Measurements from ENCODE around the gene CABLES1.

CABLES1 gene

DNA sequence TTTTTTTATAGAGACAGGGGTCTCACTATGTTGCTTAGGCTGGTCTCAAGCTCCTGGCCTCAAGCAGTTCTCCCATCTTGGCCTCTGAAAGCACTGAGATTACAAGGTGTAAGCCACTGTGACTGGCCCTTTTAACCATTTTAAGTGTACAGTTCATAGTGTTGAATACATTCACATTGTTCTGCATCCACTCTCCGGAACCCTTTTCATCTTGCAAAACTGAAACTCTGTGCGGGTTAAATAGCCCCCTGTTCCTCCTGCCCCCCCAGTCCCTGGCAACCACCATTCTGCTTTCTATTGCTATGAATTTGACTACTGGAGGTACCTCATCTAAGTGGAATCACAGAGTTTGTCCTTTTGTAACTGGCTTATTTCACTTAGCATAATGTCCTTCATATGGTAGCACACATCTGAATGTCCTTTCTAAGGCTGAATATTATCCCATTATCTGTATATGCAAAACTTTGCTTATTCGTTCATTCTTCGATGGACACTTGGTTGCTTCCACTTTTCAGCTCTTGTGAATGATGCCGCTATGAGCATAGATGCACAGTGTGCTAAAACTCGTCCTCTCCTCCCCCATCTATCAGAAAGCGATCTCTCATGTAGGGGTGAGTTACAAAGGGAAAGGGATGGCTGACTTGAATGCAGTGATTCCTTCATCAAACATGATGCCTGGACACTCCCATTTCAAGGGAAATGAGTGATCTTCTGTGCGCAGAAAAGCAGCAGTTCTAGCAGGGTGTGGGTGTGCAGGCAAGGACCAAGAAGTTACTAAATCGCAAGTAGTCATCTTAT is 30.2 kb downstream of the CABLES1 start:
- DNase-seq (ENCODE audit: low read depth): no peak

DNA sequence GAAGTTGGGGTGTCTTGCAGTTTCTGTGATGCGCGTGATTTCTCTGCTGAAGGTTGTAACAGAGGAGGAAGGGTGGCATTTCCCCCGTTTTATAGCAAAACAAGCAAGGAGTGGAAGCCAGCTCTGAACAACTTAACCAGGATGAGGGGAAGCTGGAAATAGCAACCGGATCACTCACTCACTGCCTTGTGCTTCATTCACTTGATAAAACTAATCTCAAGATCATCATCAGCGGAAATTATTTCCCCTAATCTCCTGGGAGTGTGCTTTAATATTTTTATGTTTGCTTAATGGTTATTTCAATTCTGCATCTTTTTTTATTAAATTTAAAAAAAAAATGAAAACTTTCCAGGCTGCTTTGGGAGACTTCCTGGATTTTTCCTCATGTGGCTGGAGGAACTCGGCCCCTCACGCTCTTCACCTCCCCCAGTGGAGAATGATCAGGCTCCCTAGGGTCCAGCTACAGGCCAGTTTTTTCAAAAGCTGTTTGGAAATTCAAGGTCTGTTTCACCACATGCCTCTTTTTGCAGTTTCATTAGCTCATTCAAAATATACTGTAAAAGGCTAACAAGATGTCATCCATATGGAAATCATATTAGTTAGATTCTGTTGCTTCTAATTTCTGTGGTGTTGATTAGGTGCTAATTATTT is 31.7 kb downstream of the CABLES1 start:
- DNase-seq (ENCODE audit: low read depth): no peak

DNA sequence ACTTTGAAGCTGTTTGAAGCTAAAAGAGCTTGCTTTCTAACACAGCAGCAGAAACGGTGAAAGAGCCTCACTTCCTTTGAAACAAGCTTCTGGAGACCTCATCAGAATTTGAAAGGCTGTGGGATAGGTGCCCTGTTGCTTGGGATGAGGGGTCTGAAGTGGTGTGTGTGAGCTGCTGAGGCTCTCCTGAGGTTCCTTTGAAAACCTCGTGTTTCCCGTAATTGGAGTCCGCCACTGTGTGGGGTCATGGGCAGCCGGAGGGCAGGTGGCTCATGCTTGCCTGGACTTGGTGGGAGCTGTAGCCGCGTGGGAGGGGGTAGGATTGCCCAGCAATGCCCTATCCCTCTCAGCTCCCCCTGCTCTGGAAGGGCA is 34.4 kb downstream of the CABLES1 start:
- DNase-seq (ENCODE audit: low read depth): no peak

DNA sequence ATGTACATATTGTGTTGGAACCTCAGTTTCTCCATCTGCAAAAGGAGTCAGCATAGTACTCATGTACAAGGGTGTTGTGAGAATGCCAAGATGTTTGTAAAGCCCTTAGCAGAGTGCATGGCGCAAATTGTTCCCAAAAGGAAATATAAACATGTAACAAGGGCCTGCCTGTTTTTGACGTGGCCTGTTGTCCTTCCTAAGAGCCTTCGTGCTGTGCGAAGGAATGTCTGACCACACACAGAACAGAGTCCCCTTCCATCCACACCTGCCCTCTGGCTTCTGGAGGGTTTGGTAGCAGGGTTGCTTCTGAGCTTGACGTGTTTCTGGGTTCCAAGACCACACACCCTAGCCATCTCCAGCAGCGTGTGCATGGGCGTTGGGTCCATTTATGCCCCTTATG is 34.9 kb downstream of the CABLES1 start:
- no peak for DNase-seq (ENCODE audit: low read depth)

DNA sequence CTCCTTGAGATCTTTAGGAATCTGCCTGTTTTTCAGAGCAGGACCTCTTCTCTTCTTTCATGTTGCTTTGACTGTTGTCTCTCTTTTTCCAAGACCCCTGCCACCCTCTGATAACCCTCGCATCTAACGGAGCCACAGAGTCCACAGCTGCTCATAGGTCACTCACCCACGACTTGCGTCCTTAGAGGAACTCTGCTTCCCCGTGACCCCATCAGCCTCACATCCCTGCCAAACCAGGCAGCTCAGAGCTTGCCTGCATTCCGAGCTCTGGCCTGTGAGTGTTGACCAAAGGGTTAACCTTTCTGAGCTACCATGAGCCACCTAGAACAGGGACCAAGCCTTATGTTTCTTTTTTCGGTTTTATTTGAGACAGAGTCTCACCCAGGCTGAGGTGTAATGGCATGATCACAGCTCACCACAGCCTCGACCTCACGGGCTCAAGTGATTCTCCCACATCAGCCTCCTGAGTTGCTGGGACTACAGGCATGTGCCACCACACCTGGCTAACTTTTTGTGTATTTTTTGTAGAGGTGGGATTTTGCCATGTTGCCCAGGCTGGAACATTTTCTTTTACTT is 36.4 kb downstream of the CABLES1 start:
- no peak for DNase-seq (ENCODE audit: low read depth)

DNA sequence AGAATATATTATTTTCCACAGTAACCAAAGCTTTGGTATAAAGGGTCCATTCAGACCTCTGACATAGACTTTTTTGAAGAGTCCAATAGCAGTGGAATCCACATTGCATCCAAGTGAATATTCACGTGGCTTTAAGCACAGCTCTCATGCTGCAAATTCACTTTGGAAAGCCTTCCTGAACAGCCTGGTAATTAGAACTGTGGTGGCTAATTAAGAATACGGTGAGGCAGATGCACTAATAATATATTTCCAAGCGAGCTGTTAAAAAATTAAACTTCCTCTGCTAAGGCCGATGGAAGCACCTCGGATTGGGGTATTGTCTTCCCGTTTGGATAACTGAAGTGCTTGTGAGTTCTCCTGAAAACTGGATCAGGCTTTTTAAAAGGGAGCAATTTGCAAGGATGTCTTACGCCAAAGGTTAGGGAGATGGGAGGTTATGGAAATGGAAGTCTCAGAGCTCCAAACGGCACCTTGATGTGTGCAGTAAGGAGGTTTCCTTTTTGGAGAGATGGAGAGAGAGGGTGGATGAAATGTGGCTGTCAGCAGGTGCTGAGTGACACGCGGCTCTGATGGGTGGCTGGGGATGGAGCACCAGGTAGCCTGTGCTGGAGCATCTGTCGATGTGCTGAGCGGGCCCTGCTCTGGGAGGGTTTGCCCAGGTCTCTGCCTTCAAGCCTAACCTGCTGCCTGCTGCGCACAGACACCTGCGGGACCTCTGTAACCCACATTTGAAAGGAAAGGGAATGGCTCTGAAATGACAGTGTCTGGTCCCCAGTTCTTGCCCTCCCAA is 37.5 kb downstream of the CABLES1 start:
- DNase-seq (ENCODE audit: low read depth): no peak

DNA sequence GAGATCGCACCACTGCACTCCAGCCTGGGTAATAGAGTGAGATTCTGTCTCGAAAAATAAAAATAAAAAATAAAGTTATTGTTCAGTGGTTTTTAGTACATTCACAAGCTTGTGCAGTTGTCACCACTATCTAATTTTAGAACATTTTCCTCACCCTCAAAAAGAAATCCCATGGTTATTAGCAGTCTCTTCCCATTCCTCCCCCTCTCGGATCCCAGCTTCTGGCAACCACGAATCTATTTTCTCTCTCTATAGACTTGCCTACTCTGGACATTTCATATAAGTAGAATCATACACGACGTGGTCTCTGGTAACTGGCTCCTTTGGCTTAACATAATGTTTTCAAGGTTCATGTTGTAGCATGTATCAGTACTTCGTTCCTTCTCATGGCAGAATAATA is 38.6 kb downstream of the CABLES1 start:
- DNase-seq (ENCODE audit: low read depth): no peak

DNA sequence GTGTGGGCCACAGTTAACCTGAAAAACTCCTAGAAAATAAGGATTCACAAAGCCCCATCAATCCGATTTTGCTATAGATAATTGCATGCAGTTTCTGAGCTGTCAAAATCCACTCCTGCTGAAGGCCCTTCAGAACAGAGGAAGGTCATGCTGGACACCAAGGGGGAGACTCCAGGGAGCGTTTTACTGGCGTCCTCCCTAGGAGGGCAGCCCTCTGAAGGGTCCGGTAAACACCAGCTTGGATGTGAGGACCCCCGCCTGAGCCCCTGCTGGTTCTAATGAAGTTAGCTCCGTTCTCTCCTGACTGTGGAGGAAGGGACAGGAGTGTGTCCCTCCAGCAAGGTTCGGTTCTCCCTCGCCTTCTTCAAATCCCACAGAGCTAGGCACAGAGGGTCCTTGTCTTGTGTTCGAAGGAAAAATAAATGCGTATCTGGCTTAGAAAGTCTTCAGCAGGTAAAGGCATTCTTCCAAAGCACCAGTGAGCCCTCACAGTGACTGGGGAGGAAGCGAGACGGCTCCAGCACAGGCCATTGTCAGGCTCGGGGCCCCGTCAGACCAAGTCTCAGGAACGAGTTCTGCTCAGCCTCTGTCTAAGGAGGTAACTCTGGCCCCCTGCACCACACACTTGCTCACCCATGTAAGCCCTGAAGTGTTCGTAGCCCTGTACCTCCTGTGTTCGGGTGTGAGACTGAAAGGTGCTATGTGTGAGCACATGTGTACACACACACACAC is 41.6 kb downstream of the CABLES1 start:
- DNase-seq (ENCODE audit: low read depth): no peak

DNA sequence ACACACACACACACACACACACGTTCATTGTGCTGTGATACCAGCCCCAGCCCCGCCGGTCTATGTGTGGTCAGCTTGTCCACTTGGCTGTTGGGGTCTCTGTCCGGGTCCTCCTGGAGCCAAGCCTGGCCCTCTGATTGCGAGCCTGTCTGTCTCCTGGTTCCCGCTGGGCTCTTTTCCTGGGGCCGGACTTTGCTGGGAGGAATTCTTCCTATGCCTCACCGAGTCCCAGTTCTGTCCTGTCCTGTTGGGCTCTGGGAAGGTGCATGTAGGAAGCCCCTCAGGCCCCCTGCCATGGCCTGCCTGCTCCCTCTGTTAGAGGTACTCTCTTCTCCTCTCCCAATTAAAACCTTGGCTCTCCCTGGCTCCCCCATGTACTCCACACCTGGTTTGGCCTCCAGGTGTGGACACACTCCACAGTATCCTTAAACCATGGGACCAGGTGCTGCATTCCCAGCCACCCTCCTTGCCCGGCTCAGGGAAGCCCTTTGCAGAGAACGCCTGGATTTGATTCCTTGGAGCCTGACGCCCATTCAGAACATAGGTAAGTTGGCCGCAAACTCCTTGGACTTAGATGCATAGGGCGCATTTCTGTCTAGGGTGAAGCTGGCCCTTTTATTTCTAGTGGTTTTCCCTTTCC is 42.3 kb downstream of the CABLES1 start:
- no peak for DNase-seq (ENCODE audit: low read depth)

DNA sequence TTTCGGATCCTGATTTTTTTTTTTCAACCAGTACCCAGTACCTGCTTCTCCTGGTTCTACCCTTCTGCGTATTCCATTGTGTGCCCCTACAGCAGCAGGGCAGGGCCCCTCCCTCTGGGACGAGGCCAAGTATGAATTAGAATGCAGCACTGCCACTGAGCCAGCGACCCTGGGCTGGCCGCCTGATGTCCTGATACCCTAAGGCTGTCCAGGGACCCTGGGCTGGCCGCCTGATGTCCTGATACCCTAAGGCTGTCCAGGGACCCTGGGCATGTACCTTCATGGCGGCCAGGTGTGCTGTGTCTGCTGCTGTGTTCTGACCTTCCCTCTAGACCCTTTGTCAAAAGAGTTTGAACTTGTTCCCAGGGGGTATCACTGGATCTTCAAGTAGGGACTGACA is 42.9 kb downstream of the CABLES1 start:
- DNase-seq (ENCODE audit: low read depth): no peak

DNA sequence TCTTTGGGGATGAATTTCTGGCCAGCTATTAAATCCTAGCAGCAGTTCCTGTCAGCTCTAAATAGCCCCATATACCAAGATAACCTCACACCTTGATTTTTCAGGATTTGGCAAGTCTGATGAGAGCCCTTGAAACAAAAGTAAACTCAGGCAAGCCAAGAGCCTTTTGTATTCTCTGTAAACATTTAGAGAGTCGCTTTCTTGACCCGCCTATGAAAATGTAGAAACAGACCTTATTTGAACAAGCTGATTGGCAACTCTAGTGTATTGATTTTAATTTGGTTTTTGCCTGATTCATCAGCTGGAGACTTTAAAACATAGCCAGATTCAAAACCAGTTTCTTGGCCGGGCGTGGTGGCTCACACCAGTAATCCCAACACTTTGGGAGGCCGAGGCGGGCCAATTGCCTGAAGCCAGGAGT is 43.4 kb downstream of the CABLES1 start:
- DNase-seq (ENCODE audit: low read depth): no peak

DNA sequence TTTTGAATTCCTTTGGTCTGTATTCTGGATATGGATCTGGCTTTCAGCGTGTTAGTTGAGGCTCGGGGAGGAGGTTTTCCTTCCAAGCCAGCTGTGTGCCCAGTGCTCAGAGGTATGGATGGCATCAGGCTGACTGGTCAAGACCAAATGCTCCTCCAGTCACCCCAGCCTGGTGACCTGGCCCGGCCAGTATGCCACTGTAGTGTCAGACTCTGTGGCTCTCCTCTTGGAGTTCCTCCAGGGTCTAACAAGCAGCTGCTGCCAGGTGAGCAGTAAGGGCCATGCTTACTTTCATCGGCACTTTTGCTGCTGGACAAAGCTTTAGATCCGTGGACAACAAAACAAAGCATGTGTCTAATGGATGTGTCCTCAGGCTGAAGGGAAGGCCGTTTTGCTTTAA is 44.1 kb downstream of the CABLES1 start:
- DNase-seq (ENCODE audit: low read depth): no peak

DNA sequence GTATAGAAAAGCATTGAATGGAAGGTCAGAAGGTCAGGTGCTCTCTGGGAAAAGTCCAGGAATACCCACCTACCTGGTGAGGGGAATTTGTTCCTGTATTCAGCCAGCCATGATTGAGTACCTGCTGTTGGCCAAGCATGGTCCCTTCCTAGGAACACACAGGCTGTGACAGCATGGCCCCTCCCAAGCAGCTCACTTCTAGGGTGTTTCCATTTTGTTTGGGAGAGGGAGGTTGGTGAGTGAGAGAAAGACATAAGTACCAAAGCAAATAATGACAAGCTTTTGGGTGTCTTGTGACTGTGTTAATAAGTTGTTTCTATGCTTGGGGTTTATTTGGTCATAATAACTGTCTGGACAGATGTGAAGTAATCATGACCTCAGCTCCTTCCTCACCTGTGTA is 46.3 kb downstream of the CABLES1 start:
- DNase-seq (ENCODE audit: low read depth): no peak

DNA sequence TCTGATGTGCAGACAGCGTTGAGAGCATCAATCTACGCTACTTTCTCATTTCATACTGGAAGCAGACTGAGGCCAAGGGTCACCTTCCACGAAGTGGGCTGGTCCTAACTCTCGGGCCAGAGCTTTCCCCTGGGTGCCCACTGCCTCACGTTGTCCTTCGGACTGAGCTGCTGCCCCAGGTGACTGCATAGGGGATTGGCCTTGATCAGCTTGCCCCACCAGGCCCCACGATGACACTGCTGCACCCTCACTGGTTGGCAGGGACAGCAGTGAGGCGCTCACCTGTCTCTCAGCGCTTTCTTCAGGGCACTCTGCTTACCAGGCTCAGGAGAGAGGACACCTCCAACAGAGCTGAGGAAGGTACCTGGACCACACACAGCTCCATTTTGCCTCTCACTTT is 47.3 kb downstream of the CABLES1 start:
- no peak for DNase-seq (ENCODE audit: low read depth)

DNA sequence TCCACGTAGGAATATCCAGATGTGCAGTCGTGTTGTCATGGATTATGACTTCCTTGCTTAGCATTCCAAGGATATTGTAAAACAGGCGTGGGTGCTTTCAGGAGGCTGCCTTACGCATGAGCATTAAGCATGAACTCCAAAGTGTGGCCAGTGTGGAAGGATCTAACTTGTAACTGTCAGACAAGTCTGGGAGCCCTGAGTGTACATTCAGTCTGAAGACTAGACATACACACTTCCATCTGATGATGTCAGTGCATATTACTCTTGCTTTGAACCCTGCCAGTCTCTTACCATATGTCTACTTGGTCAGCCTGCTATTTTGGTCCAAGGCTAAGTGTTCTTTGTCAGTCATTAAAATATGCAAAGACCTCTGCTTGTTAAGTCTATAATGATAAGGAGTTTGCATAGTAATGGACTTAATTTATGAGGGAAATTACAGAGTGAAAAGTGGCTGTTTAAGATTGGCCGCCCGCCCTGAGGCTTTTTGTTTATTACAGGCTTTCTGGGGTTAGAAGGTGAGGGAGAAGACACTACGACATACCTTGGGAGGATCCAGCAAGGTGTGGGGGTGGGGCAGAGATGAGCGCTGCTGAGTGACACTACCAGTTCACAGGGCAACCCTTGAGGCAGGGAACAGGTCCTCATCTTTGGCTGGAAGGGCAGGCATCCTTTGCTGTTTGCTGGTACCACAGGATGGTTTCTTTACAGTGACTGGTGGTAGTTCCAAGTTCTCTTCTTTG is 48.3 kb downstream of the CABLES1 start:
- DNase-seq (ENCODE audit: low read depth): peak; percentile 90

DNA sequence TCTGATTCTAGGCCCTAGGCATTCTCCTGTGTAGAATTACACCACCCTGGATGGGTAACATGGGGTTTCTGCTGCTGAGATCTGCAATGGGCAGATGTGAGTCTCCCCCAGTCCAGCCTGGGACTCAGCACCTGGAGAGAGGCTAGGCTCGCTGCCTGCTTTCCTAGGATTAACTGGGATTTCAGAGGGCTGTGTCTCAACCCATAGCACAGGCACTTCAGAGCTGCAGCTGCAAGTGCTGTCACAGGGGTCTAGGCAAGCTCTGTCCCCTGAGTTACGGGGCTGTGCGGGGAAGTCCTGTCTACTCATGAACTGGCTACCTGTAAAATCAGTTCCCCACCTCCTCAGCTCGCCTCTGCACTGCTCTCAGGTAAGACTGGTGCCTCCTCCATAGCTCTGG is 51.5 kb downstream of the CABLES1 start:
- no peak for DNase-seq (ENCODE audit: low read depth)

DNA sequence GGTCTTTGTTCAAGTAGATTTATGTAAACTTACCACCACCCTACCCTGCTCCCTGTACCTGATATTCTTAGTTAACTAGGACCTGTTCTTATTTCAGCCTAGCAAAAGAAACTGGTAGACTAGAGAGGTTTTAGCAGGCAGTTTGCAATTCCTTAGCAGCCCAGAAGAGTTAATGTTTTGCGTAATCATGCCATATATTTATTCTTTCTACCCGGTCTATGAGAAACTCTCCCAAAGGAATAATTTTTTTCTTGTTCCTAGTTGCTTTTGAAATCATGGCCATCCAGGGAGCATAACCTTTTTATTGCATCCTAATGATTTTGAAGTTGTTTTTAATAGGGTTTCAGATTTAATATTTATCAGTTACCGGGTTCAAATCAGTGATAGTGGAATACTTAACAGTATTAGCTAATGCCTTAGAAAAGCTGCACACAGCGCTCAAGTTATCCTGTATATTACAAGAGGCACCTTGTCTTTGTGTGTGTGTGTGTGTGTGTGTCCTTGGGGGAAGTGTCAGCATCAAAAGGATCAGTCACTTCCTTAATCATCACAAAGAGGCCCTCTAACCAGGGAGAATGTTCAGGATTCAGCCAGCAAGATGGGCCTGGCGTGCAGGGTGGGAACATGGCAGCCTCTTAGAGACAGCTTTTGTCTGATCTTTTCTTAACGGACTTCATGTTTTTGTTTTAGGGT is 52.9 kb downstream of the CABLES1 start:
- DNase-seq (ENCODE audit: low read depth): no peak

DNA sequence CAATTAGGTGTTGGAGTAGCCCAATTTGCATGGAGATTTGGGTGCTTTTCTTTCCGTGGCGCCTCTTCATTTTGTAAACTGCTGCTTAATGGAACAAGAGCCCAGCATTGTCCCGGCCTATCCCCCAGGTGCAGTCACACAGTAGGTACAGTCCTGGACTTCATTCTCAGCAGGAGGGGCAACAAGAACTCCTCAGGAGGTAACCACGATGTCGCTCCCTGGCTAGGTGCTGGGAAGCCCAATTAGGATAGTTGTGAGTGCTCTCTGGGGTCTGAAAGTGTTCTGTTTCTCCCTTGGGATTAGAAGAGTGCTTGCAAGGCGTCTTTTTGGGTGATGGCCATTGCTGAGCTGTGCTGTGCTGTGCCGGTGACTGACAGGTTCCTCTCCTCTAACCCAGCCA is 53.8 kb downstream of the CABLES1 start:
- no peak for DNase-seq (ENCODE audit: low read depth)

DNA sequence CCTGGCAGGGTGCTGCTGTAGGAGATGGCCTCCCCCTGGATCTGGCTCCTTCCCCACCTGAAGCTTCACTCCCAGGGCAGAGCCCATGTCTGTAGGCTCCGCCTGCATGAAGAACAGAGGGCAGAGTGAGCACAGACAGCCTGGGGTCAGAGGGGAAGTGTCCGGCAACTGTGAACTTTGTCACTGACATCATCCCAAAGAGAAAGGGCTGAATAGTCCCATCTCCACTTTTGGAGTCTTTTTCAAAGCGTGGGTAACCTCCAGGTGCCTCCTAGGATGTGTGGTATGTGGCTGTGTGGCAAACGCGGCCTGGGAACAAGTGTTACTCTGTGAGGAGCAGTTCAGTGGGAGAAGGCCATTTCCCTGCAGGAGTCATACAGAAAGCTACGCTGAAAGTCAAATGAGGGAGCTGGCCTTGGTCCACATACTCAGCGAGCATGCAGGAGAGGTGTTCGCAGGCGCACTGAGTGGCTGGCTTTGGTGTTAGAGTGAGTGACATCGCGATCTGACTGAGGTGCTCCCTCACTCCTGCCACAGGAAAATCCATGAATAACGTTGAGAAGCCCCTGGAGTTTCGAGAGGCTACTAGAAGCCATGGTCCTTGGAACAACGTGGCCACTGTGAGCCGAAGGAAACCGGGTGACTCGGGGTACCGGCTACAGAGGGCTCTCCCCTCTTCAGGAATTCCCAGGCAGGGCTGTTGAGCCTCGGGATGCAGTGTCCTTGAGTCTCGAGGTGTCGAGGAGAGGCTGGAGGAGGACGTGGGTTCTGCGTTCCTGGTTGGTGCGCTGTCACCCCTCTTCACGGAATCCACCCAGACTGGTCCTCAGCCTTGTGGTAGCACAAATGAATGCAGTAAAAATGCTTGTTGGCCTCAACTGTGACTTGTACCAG is 54.7 kb downstream of the CABLES1 start:
- no peak for DNase-seq (ENCODE audit: low read depth)

Data from EH (cell line).